MM.1S (cell line): ENCODE measurements around the gene SLC36A1.

Experiments used
- DNase-seq: peaks from one replicate; pipeline ENCODE4 v3.0.0-alpha.2; 2015
- H2AFZ ChIP-seq: fragments of 300-600 bp; sonication (generic); 2 replicates; pipeline ENCODE4 v1.6.0; 2016; ENCODE audit warnings: antibody characterized with exemption, low read length
- H3F3A ChIP-seq: fragments of 300-600 bp; sonication (generic); 2 replicates; pipeline ENCODE4 v1.6.1; 2016; ENCODE audit warnings: mild to moderate bottlenecking, antibody characterized with exemption, low read length, moderate library complexity, mixed read lengths; ENCODE audit not compliant: insufficient read depth
- H3K27ac ChIP-seq: fragments of 300-600 bp; sonication (generic); 2 replicates; pipeline ENCODE4 v1.5.1; 2016; ENCODE audit warnings: mild to moderate bottlenecking, low read length
- H3K27me3 ChIP-seq: fragments of 300-600 bp; sonication (generic); replicated peaks from 2 replicates; pipeline ENCODE4 v1.6.0; 2016; ENCODE audit warnings: low read length; ENCODE audit not compliant: insufficient read depth
- H3K36me3 ChIP-seq: fragments of 300-600 bp; sonication (generic); replicated peaks from 2 replicates; pipeline ENCODE4 v1.6.1; 2016; ENCODE audit warnings: mild to moderate bottlenecking, low read length, mixed read lengths; ENCODE audit not compliant: insufficient read depth
- H3K4me1 ChIP-seq: fragments of 300-600 bp; sonication (generic); 2 replicates; pipeline ENCODE4 v1.6.1; 2016; ENCODE audit warnings: low read length, mixed read lengths
- H3K4me2 ChIP-seq: fragments of 300-600 bp; sonication (generic); 2 replicates; pipeline ENCODE4 v1.6.0; 2016; ENCODE audit warnings: low read depth, low read length
- H3K4me3 ChIP-seq: fragments of 300-600 bp; sonication (generic); 2 replicates; pipeline ENCODE4 v1.5.1; 2016; ENCODE audit warnings: low read length, mixed read lengths
- H3K79me2 ChIP-seq: fragments of 300-600 bp; sonication (generic); 2 replicates; pipeline ENCODE4 v1.6.1; 2016; ENCODE audit warnings: mixed run types, low read length, mixed read lengths
- H3K9ac ChIP-seq: fragments of 300-600 bp; sonication (generic); 2 replicates; pipeline ENCODE4 v1.6.1; 2016; ENCODE audit warnings: low read length, mixed read lengths
- H3K9me2 ChIP-seq: fragments of 300-600 bp; sonication (generic); replicated peaks from 2 replicates; pipeline ENCODE4 v1.6.1; 2016; ENCODE audit warnings: mild to moderate bottlenecking, low read length, mixed read lengths; ENCODE audit not compliant: insufficient read depth
- H3K9me3 ChIP-seq: fragments of 300-600 bp; sonication (generic); replicated peaks from 2 replicates; pipeline ENCODE4 v1.6.1; 2016; ENCODE audit warnings: mild to moderate bottlenecking, low read length, mixed read lengths; ENCODE audit not compliant: insufficient read depth
- H4K20me1 ChIP-seq: fragments of 300-600 bp; sonication (generic); 2 replicates; pipeline ENCODE4 v1.6.1; 2016; ENCODE audit warnings: mild to moderate bottlenecking, low read length, moderate library complexity, mixed read lengths; ENCODE audit not compliant: insufficient read depth
- CTCF ChIP-seq: fragments of 300-600 bp; sonication (generic); IDR thresholded peaks from 2 replicates; pipeline ENCODE4 v1.5.1; 2016; ENCODE audit warnings: antibody characterized with exemption, low read length, mixed read lengths
- EZH2 ChIP-seq: fragments of 300-600 bp; sonication (generic); optimal IDR thresholded peaks from 2 replicates; pipeline ENCODE3; 2017; ENCODE audit warnings: low read depth, mild to moderate bottlenecking, antibody characterized with exemption, low read length, mixed read lengths
- EZH2phosphoT487 ChIP-seq: fragments of 300-600 bp; sonication (generic); IDR thresholded peaks from 2 replicates; pipeline ENCODE4 v1.6.1; 2018; ENCODE audit warnings: antibody characterized with exemption, low read length

Gene SLC36A1

GRCh38 chr5:151461312-151461711 is 13.9 kb downstream of the SLC36A1 start:
- Histone ChIP-seq H4K20me1 (no peaks in the 10 kb centered on the region), H3K9me2 (no peaks in the 10 kb centered on the region), H3K9ac (no peak overlapping the region), H3K79me2 (no peaks in the 10 kb centered on the region), H3K36me3 (no peaks in the 10 kb centered on the region), H3K4me1 (no peaks in the 10 kb centered on the region), H3K27me3 (no peaks in the 10 kb centered on the region), H3K4me3 (no peak overlapping the region), H3K9me3 (no peaks in the 10 kb centered on the region), H2AFZ (no peak overlapping the region), H3K4me2 (no peak overlapping the region), H3K27ac (no peak overlapping the region), H3F3A (no peaks in the 10 kb centered on the region)
- no peak for TF ChIP-seq CTCF
- no peak for TF ChIP-seq EZH2phosphoT487
- no peak for TF ChIP-seq EZH2
- peak; percentile 27 for DNase-seq

GRCh38 chr5:151463137-151464029 is 16.0 kb downstream of the SLC36A1 start:
- Histone ChIP-seq H3K4me2 (no peak overlapping the region), H3K36me3 (no peaks in the 10 kb centered on the region), H3K27ac (no peak overlapping the region), H3K27me3 (no peaks in the 10 kb centered on the region), H3K4me1 (no peaks in the 10 kb centered on the region), H4K20me1 (no peaks in the 10 kb centered on the region), H3K9ac (no peak overlapping the region), H3K4me3 (no peak overlapping the region), H3K9me3 (no peaks in the 10 kb centered on the region), H3F3A (no peaks in the 10 kb centered on the region), H3K9me2 (no peaks in the 10 kb centered on the region), H3K79me2 (no peaks in the 10 kb centered on the region), H2AFZ (no peak overlapping the region)
- DNase-seq: peak; percentile 23
- peak; percentile 35 for TF ChIP-seq CTCF
- no peak for TF ChIP-seq EZH2phosphoT487
- TF ChIP-seq EZH2: no peak

- Histone ChIP-seq H4K20me1 (no peaks in the 10 kb centered on the region), H3K27ac (no peak overlapping the region), H3F3A (no peaks in the 10 kb centered on the region), H3K9me3 (no peaks in the 10 kb centered on the region), H3K79me2 (no peaks in the 10 kb centered on the region), H2AFZ (no peak overlapping the region), H3K4me2 (no peak overlapping the region), H3K9ac (no peak overlapping the region), H3K27me3 (no peaks in the 10 kb centered on the region), H3K4me1 (no peaks in the 10 kb centered on the region), H3K36me3 (no peaks in the 10 kb centered on the region), H3K4me3 (no peak overlapping the region), H3K9me2 (no peaks in the 10 kb centered on the region)
- no peak for TF ChIP-seq EZH2phosphoT487
- no peak for TF ChIP-seq EZH2
- TF ChIP-seq CTCF: no peak
- DNase-seq: no peak
These were observed 16.7 kb downstream of the SLC36A1 start for GRCh38 chr5:151464101-151464500.
